UCSD-AML1 (cell line): ENCODE data around the gene CFHR1.
"Not testable (repeated sequence)": the region's sequence is repeated elsewhere in the genome, so short reads cannot be mapped to it uniquely, and the experiment has no call there.

ENCODE experiments used
- DNase-seq: peaks from one replicate; lab custom pipeline; 2025; ENCODE audit not compliant: unreplicated experiment; lab: John Stamatoyannopoulos, UW

CFHR1 gene

GRCh38 chr1:196819531-196819930, at the start of gene CFHR1:
CFHR1 (plus strand) TSS chr1:196819731; CDS start chr1:196819845, 114 bp downstream.
- DNase-seq, result not testable (repeated sequence)

GRCh38 chr1:196769823-196770222, 49.7 kb upstream of the CFHR1 start:
- DNase-seq, result not testable (repeated sequence)

- DNase-seq, result no peak
These were observed 45.8 kb upstream of the CFHR1 start for GRCh38 chr1:196773713-196774112.

- no peak for DNase-seq
These were observed 45.4 kb upstream of the CFHR1 start for GRCh38 chr1:196774175-196774574.

- DNase-seq, result no peak
These were observed 44.9 kb upstream of the CFHR1 start, which contains the start of gene CFHR3 for GRCh38 chr1:196774603-196775002. CFHR3 (plus strand) TSS chr1:196774840; CDS start chr1:196774887, 47 bp downstream.

GRCh38 chr1:196777603-196778002, 41.9 kb upstream of the CFHR1 start:
- DNase-seq, result no peak

- DNase-seq, result no peak
These were observed 40.4 kb upstream of the CFHR1 start for GRCh38 chr1:196779093-196779492.

- DNase-seq, result not testable (repeated sequence)
These were observed 28.3 kb upstream of the CFHR1 start for GRCh38 chr1:196791252-196791651.

- DNase-seq, result not testable (repeated sequence)
These were observed 25.4 kb upstream of the CFHR1 start for GRCh38 chr1:196794103-196794502.

- no peak for DNase-seq
These were observed 21.6 kb upstream of the CFHR1 start for GRCh38 chr1:196797891-196798290.

- DNase-seq, result not testable (repeated sequence)
These were observed 17.6 kb upstream of the CFHR1 start for GRCh38 chr1:196801920-196802319.

- DNase-seq, result no peak
These were observed 10.8 kb upstream of the CFHR1 start for GRCh38 chr1:196808529-196809235.

- not testable (repeated sequence) for DNase-seq
These were observed 2.1 kb upstream of the CFHR1 start for GRCh38 chr1:196817442-196817841.

GRCh38 chr1:196827860-196828259, 8.3 kb downstream of the CFHR1 start:
- DNase-seq, result not testable (repeated sequence)

- not testable (repeated sequence) for DNase-seq
These were observed 30.3 kb downstream of the CFHR1 start for GRCh38 chr1:196849613-196850492.

- peak; percentile 4 for DNase-seq
These were observed 36.5 kb downstream of the CFHR1 start for GRCh38 chr1:196856053-196856452.

GRCh38 chr1:196857188-196857587, 37.7 kb downstream of the CFHR1 start:
- DNase-seq, result no peak

- no peak for DNase-seq
These were observed 39.3 kb downstream of the CFHR1 start for GRCh38 chr1:196858811-196859210.

GRCh38 chr1:196860323-196860884, 40.9 kb downstream of the CFHR1 start:
- DNase-seq, result no peak

GRCh38 chr1:196861429-196861828, 41.9 kb downstream of the CFHR1 start:
- no peak for DNase-seq

- DNase-seq, result no peak
These were observed 47.4 kb downstream of the CFHR1 start for GRCh38 chr1:196866974-196867373.

- DNase-seq, result no peak
These were observed 53.9 kb downstream of the CFHR1 start for GRCh38 chr1:196873385-196873784.
